ENCODE results near the gene GRPEL2. TPM values are rescaled to one million over a fixed set of nuclear protein-coding genes. Genes with fewer than 3 reads are reported as not detected.

The GRPEL2 gene
- total RNA-seq, 2 experiments from 2014 or later, result 31.0 to 31.1 TPM

DNA sequence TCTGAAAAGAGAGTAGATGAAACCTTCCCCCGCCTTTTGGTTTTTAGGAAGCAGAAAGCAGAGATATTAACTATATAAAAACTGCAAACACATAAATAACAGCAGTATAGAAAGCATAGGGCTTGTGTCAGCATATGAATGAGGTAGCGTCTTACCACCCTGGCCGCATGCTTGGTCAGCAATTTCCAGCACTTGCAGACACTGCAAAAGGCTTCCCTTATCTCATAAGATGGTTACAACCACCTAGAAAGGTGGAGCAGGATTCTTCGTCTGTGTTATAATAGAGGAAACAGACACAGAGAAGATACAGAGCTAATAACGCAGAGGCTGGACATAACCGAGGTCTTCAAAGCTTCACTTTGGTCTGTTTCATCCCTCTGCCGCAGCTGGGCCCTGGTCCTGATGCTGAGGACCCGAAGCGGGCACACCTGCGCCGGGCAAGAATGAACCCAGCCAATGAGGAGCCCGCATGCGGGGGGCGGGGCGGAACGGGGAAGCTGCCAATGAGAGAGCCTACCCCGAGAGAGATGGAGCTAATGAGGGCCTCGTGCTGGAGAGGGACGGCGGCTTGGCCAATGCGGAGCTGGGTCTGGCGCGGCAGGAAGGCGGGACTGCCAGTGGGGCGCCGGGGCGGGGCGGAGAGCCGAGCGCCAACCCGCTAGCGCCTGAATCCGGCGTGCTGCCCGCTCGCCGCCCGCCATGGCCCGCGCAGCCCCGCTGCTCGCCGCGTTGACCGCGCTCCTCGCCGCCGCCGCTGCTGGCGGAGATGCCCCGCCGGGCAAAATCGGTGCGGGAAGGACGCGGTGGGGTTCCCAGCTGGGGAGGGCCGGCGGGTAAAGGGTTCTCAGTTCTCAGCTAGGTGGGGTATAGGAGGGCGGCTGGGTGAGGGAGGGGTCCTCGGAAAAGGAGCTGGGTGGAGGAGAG lies 12.3 kb downstream of the GRPEL2 start, which contains the start of gene PCYOX1L:
Gene PCYOX1L (plus strand): TSS at position 677 of the 924 bp plus-strand sequence. CDS start 23 bp downstream, at position 700.
- Mint-ChIP-seq H3K4me3 (peak within 1 kb of the TSS; percentile 96), H3K27ac (peak within 1 kb of the TSS; percentile 87), H3K36me3 (ENCODE audit: low read depth) (peaks cover 35% of the 10 kb centered on the region), H3K4me1 (ENCODE audit: low read depth) (peaks cover 57% of the 10 kb centered on the region), H3K9me3 (no peaks in the 10 kb centered on the region), H3K27me3 (no peaks in the 10 kb centered on the region)
- DNase-seq (peak; percentile 95), ATAC-seq (peak; percentile 99)
- ChIA-PET CTCF (interaction anchor here (0.9 to 14.8 kb wide), 8 partner anchors 9 to 207 kb away, joined by 3 to 163 read pairs (median 5); partner anchors contain the start of genes CSNK1A1 and GRPEL2), POLR2A (interaction anchor here (0.6 to 9.1 kb wide), 10 partner anchors 8 to 400 kb away, joined by 3 to 82 read pairs (median 3); partner anchors contain the start of gene GRPEL2)
- TF ChIP-seq, protein P1, sequence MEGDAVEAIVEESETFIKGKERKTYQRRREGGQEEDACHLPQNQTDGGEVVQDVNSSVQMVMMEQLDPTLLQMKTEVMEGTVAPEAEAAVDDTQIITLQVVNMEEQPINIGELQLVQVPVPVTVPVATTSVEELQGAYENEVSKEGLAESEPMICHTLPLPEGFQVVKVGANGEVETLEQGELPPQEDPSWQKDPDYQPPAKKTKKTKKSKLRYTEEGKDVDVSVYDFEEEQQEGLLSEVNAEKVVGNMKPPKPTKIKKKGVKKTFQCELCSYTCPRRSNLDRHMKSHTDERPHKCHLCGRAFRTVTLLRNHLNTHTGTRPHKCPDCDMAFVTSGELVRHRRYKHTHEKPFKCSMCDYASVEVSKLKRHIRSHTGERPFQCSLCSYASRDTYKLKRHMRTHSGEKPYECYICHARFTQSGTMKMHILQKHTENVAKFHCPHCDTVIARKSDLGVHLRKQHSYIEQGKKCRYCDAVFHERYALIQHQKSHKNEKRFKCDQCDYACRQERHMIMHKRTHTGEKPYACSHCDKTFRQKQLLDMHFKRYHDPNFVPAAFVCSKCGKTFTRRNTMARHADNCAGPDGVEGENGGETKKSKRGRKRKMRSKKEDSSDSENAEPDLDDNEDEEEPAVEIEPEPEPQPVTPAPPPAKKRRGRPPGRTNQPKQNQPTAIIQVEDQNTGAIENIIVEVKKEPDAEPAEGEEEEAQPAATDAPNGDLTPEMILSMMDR (IDR thresholded peaks at IDR 0.05), result no peak
- intact Hi-C loops (cut with micrococcal nuclease), result no loop called here

DNA sequence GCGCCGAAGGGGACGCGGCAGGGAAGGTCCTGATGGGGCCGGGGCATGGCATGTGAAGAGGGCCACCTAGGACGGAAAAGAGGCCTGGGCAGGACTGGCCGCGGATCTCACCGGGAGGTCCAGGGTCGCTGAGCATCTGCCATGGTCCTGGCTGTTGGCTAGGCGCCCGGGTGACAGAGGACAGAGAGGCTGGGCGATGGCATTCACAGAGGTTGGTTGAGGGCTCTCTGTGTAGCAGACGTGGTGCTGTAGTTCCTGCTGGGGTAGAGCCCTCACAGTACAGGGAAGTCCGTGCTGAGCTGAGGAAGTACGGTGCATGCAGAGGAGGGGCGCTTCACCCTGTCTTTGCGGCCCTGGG lies 13.0 kb downstream of the GRPEL2 start:
- Mint-ChIP-seq H3K4me1 (ENCODE audit: low read depth) (peaks cover 56% of the 10 kb centered on the region), H3K4me3 (peak overlapping the region; percentile 96), H3K9me3 (no peaks in the 10 kb centered on the region), H3K36me3 (ENCODE audit: low read depth) (peaks cover 34% of the 10 kb centered on the region), H3K27ac (peak overlapping the region; percentile 87), H3K27me3 (no peaks in the 10 kb centered on the region)
- peak; percentile 39 for DNase-seq
- peak; percentile 8 for ATAC-seq
- ChIA-PET CTCF (interaction anchor here (0.6 to 14.8 kb wide), 6 partner anchors 11 to 278 kb away, joined by 3 to 163 read pairs (median 4); partner anchors contain the start of genes CSNK1A1 and GRPEL2), POLR2A (interaction anchor here (0.8 to 9.1 kb wide), 7 partner anchors 9 to 63 kb away, joined by 3 to 82 read pairs (median 4); partner anchors contain the start of gene GRPEL2)
- intact Hi-C loops (cut with micrococcal nuclease), result no loop called here
- TF ChIP-seq, protein P1 (IDR thresholded peaks at IDR 0.05), result no peak

DNA sequence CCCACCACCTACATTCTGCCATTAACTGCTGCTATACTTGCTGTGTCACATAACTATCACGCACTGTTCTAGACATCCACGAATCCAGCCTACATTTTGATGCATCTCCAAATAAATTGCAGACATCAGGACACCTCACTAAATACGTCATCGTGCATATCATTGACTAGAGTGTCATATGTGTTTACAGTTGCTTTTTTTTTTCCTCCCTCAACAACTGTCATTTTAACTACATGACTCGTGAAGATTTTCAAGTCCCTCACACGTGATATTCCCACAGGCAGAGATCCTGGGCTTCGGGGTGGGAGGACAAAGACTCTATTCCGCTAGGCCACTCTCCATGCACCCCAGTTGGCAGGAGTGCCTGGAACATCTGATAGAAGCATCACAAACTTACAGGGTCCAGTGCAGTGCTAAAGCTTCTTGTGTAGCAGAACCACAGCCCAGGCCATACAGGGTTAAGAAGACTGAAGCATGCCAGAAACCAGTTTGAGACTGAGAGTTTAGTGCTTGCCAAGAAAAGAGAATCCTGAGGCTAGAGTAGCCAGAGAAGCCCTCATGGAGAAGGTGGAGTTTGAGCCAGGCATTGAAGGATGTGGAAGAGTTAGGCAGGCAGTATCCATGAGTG lies 13.7 kb downstream of the GRPEL2 start:
- Mint-ChIP-seq H3K27me3 (no peaks in the 10 kb centered on the region), H3K9me3 (no peaks in the 10 kb centered on the region), H3K36me3 (ENCODE audit: low read depth) (peaks cover 27% of the 10 kb centered on the region), H3K27ac (peak overlapping the region; percentile 87), H3K4me3 (peak overlapping the region; percentile 96), H3K4me1 (ENCODE audit: low read depth) (peaks cover 52% of the 10 kb centered on the region)
- intact Hi-C loops (cut with micrococcal nuclease), result no loop called here
- POLR2A ChIA-PET, result interaction anchor here (0.8 to 9.1 kb wide), 6 partner anchors 9 to 64 kb away, joined by 3 to 82 read pairs (median 4); partner anchors contain the start of gene GRPEL2
- CTCF ChIA-PET, result interaction anchor here (0.6 to 14.8 kb wide), 3 partner anchors 10 to 277 kb away, joined by 4 to 163 read pairs (median 13); partner anchors contain the start of gene GRPEL2
- TF ChIP-seq, protein P1 (IDR thresholded peaks at IDR 0.05), result no peak
- DNase-seq, result no peak
- ATAC-seq, result no peak

DNA sequence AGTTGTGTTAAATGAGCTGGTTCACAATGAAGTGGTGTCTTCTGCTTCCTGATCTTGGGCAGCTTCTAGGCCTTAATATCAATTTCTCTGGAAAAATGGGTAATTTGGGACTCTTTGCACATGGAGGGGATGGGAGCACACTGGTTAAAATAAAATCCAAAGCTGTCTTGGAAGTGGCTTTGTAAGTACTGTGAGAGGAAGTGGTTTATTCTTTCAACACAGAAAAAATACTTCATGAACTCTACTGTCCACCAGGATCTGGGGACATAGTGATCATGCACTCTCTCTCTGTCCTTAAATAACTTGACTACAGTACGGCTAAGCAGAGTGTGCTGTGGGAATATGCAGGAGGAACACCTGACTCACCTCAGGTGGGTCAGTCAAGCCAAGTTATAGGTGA lies 15.0 kb downstream of the GRPEL2 start:
- DNase-seq, result no peak
- Mint-ChIP-seq H3K27me3 (no peaks in the 10 kb centered on the region), H3K4me1 (ENCODE audit: low read depth) (peaks cover 43% of the 10 kb centered on the region), H3K27ac (peak overlapping the region; percentile 73), H3K9me3 (no peaks in the 10 kb centered on the region), H3K36me3 (ENCODE audit: low read depth) (peaks cover 16% of the 10 kb centered on the region), H3K4me3 (no peak overlapping the region)
- ATAC-seq, result no peak
- TF ChIP-seq, protein P1 (IDR thresholded peaks at IDR 0.05), result no peak
- ChIA-PET CTCF (interaction anchor here (0.7 to 14.8 kb wide), 5 partner anchors 9 to 205 kb away, joined by 3 to 163 read pairs (median 3); no protein-coding TSS in a partner anchor), POLR2A (interaction anchor here (1.2 to 9.1 kb wide), 3 partner anchors 11 to 25 kb away, joined by 3 to 82 read pairs (median 4); partner anchors contain the start of gene GRPEL2)
- intact Hi-C loops (cut with micrococcal nuclease), result no loop called here
